ENCODE results near the gene RASSF8.

Gene RASSF8

DNA sequence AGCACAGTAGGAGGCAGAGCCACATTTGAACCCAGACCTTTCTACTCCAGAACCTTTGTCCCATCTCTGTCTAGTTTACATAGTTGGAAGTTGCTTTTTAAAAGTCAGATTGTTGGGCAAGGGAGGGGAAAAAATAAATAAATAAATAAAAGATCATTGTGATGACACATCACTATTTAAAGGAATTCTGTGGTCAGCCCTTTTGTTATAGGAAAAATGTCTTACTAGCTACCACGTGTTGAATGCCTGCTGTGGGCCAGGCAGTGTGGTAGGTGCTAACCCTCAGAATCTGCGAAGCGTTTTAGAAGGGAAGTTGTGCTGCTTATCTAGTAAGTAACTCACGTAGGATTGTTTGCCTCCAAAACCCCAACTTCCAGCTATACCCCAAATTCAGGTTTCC is 104.1 kb downstream of the RASSF8 start:
- DNase-seq, result no peak

- no peak for DNase-seq
Measured at GRCh38 chr12:26065451-26065850, 107.0 kb downstream of the RASSF8 start.

GRCh38 chr12:26068503-26068902 is 110.0 kb downstream of the RASSF8 start:
- DNase-seq, result no peak

DNA sequence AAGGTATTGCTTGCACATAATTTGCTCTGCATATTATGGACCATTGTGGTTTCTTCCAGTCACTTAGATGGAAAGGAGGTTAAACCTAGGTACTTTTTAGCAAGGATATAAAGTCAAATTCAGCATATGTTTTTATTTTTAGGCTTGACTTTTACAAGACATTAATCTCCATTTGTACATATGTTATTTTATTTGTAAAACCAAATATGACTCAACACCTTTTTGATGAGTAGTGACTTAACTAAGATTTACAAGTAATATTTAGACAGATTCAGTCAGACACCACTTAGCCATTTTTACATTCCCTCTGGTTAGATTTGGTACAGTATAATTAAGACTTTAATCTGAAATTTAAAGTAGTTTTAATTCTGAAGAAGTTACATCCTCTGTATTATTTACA is 111.3 kb downstream of the RASSF8 start:
- DNase-seq, result no peak

- DNase-seq, result no peak
Measured at GRCh38 chr12:26077915-26078702, 119.6 kb downstream of the RASSF8 start.

- DNase-seq, result no peak
Measured at GRCh38 chr12:26080911-26081310, 122.4 kb downstream of the RASSF8 start.

- DNase-seq, result no peak
Measured at GRCh38 chr12:26086936-26087335, 128.5 kb downstream of the RASSF8 start.

- DNase-seq, result no peak
Measured at GRCh38 chr12:26088998-26089397, 130.5 kb downstream of the RASSF8 start.

DNA sequence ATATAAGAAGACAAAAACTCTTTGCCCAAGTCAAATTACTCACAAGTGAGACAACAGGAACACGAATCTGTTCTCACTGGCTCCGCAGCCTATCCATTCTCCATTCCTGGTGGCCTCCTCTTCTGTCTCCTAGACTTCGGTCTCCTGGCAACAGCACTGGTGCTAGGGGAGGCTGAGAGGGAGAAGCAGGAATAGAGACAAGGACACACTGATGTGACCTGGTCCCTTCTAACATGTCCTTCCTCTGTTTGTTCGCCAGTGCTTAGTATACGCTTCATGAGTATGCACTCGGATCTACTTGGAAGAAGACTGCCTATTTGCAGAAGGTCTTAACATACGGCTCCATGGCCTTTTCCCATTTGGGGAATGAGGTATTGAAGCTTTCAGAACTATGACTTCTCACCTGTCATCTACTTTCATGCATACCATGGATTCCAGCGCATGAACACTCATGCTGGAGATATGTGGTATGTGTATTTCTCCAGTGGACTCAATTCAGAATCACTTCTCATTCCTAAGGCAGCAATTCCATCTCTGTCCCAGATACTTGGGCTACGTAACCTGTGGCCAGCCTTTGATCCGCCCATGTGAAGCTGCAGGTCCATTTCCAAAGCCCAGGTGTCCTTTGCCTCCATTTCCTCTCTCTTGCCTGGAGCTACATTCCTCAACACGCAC is 132.5 kb downstream of the RASSF8 start:
- no peak for DNase-seq

DNA sequence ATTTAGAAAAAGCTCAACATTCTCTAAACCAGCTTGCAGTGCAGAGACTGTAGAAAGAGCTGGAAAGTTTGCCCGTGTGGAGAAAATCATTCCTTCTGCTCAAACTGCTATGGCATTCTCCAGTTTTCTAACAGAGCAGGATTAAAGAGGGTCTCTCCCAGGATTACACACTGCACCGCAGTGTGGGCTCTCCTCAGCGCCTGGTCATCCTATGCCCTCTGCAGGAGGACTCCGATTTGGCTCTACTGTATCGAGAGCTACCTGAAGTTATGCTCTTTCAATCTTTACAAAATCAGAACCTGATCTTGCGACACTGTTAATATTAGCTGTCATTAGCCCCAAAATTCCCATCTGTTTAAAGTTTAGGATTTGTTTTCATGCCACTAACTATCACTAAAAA is 133.3 kb downstream of the RASSF8 start:
- no peak for DNase-seq

DNA sequence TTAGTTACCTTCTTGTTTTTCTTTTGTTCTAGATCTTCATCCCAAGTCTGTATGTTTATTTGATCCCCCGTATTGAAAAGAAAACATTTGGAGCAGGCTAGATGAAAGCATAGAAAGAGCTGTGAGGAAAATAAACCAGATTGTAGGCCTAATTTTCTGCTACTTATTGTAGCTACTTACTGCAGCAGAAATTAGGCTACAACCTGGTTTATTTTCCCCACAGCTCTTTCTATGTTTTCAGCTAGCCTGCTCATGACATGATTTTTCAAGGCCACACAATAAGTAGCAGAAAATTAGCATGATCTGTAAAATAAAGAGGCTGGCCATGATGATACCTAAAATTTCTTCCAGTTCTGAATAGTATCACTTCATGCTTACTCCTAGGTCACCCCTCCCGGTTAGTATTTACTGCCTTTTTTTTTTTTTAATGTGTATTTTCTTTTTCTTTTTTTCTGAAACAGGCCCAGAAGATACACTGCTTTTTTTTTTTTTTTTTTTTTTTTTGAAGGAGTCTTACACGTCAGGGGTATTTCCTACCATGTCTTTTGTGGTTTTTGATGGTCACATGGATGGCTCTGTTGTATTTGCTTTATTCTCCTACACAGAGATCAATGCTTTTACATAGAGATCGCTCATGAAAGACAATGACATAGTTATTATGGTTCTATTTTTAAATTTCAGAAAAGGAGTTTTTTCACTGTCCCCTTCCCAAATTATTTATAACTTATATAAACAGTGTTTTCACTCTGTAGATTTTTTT is 134.0 kb downstream of the RASSF8 start:
- no peak for DNase-seq

- DNase-seq, result no peak
Measured at GRCh38 chr12:26095186-26095585, 136.7 kb downstream of the RASSF8 start.

DNA sequence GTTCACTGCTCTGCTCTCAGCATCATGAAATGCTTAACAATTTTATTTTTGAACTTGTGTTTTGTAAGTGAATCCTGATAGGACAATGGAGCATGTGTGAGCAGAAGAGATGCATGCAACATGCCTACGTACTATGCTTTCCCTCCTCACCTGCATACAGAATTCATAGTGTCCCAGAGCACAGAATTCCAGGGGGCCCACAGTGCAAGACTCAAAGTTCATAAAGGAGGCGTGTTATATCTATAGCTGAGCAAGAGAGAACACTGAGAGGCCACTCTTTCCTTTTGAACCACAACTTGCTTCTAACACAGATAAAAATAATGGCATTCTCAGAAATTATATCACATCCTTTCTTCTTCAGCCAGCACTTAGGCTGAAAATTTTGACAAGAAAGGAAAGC is 137.6 kb downstream of the RASSF8 start:
- DNase-seq, result no peak

GRCh38 chr12:26097046-26097878 is 138.8 kb downstream of the RASSF8 start:
- DNase-seq, result peak in 1 of 2 experiments; percentile 69

DNA sequence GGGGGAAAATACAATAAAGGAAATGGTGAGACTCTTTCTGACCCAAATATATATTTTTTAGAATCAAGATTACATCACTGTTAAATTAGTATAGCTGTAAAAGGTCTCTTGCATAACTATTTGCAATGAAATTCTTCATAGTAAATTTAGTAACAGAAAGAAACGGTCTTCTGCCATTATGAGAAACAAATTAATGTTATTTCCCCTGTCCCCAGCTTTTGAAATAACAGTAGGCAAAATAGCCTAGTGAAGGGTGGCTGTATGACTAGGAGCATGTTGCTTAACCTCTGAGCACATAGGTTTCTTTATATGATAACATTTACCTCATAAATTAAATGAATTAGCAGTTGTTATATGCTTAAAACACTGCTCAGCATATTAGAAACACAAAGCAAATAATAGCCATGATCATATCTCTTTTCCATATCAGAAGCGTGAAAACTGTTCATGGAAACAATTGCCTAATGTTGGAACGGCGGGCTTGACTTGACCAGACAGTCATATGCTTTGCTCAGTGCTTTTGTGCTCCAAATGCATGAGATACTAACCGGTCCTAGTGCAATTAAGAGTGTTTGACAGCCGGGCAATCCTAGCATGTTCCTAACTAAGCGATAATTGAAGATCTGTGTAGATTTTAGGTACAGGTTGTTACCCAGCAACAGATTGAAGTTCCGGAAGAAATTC is 142.3 kb downstream of the RASSF8 start:
- DNase-seq, result no peak

GRCh38 chr12:26101350-26101734 is 142.9 kb downstream of the RASSF8 start:
- DNase-seq, result no peak

GRCh38 chr12:26101763-26102162 is 143.3 kb downstream of the RASSF8 start:
- no peak for DNase-seq

GRCh38 chr12:26102953-26103352 is 144.5 kb downstream of the RASSF8 start:
- DNase-seq, result no peak

- no peak for DNase-seq
Measured at GRCh38 chr12:26106347-26106746, 147.9 kb downstream of the RASSF8 start.

DNA sequence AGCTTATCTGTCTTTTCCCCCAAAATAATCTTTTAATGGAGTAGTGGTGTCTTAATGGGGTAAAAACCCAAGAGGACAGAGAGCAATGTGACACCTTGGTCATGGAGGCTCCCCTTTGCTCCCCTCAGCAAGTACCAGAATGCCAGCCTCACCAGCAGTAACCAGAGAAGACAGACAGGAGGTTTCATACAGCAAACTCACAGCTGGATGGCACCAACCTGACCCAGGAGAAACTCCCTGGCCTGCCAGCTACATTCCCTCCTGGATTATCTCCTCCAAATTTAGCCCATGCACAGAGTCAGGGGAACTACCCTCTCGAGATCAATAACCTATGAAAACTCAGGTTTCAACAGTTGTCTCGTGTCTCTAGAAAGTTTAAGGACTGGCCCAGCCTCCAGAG is 150.4 kb downstream of the RASSF8 start:
- no peak for DNase-seq

- no peak for DNase-seq
Measured at GRCh38 chr12:26109343-26109881, 150.9 kb downstream of the RASSF8 start.

DNA sequence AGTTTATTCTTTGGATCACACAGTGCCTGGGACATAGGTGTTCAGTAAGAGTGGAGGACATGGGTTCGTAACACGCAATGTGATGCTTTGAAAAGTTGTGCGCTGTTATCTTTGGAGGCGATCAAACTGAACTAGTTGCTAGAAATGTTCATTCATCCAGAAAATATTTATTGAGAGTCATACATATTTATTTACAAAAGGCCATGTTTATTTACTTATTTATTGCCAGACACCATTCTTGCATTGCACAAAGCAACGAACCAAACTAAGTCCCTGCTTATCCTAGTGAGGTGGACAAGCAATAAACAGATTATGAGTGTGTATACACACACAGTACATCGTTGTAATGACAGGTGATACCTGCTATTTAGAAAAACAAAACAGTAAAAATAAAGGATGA is 153.8 kb downstream of the RASSF8 start:
- no peak for DNase-seq
